ENCODE results near the gene SH3BP4. TPM values are rescaled to one million over a fixed set of nuclear protein-coding genes. Genes with fewer than 3 reads are reported as not detected.

SH3BP4 gene, protein sequence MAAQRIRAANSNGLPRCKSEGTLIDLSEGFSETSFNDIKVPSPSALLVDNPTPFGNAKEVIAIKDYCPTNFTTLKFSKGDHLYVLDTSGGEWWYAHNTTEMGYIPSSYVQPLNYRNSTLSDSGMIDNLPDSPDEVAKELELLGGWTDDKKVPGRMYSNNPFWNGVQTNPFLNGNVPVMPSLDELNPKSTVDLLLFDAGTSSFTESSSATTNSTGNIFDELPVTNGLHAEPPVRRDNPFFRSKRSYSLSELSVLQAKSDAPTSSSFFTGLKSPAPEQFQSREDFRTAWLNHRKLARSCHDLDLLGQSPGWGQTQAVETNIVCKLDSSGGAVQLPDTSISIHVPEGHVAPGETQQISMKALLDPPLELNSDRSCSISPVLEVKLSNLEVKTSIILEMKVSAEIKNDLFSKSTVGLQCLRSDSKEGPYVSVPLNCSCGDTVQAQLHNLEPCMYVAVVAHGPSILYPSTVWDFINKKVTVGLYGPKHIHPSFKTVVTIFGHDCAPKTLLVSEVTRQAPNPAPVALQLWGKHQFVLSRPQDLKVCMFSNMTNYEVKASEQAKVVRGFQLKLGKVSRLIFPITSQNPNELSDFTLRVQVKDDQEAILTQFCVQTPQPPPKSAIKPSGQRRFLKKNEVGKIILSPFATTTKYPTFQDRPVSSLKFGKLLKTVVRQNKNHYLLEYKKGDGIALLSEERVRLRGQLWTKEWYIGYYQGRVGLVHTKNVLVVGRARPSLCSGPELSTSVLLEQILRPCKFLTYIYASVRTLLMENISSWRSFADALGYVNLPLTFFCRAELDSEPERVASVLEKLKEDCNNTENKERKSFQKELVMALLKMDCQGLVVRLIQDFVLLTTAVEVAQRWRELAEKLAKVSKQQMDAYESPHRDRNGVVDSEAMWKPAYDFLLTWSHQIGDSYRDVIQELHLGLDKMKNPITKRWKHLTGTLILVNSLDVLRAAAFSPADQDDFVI
- total RNA-seq: 29.9 TPM

DNA sequence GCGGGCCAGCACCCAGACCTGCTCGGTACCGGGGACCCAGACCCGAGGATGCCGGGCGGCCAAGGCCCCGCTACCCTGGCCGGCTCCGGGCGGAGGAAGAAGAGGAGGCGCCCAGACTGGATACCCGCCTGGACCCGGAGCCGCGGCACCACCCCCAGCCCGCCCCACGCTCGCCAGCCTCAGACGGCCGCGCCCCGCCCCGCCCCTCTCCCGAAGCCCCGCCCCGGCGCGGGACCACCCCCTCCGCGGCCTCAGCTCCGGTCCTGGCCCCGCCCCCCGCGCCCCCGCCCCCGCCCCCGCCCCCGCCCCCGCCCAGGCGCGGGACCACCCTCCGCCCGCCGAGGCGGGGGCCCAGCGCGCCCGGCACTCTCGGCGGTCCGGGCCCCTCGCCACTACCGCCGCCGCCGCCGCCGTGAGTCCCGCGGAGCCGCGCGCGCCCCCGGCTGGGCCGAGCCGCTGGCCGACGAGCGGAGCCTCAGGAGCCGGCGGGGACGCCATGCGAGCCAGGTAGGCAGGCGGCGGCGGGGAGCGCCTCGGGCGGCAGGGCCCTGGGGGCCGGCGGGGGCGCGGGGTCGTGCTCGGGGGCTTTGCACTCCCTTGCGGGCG, at the start of gene SH3BP4:
SH3BP4 (plus strand) TSS at position 354 of the 606 bp plus-strand sequence. CDS start 82,986 bp downstream, outside the sequence.
- peak; percentile 81 for DNase-seq (ENCODE audit: low spot score)

DNA sequence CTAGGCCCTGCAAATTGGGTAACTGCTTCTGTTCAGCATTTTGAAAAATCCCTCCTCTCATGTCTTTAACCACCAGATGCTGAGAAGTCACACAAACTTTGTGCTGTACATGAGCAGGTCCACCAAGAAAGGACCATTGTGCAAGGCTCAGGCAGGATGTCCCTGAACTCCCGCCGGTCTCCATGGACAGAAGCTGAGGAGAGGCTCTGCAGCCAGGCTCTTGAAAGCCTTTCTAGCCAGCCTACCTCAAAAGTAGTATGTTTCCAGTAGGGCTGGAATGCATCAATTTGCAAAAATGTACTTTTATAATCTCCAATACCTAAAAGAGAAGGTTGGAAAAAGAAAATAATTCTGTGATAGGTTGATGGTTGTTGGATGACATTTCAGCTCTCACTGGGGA, 47.0 kb upstream of the SH3BP4 start:
- DNase-seq (ENCODE audit: low spot score): no peak

- DNase-seq (ENCODE audit: low spot score): no peak
Measured at GRCh38 chr2:234905547-234906265, 46.1 kb upstream of the SH3BP4 start.

- DNase-seq (ENCODE audit: low spot score): no peak
Measured at GRCh38 chr2:234910186-234910679, 41.6 kb upstream of the SH3BP4 start.

GRCh38 chr2:234911271-234911670, 40.5 kb upstream of the SH3BP4 start:
- DNase-seq (ENCODE audit: low spot score): no peak

GRCh38 chr2:234912437-234912836, 39.4 kb upstream of the SH3BP4 start:
- DNase-seq (ENCODE audit: low spot score): no peak

DNA sequence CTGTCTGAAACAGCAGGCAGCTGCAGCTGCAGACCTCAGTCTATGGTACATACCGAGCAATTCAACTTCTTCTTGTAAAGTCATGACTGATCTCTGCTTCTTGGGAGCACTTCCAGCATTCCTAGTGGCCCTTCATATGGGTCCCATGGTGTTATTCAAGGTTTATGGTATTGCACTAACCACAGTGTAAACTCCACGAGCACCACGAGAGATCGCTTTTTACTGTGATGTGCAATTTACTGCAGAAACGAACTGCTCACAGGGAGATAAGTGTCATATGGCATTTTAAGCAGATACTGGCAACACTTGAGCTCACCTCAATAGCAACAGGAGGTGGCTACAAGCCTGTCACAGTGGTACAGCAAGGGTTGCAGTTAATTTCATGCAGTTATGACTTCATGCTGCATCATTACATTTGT, 38.6 kb upstream of the SH3BP4 start:
- no peak for DNase-seq (ENCODE audit: low spot score)

DNA sequence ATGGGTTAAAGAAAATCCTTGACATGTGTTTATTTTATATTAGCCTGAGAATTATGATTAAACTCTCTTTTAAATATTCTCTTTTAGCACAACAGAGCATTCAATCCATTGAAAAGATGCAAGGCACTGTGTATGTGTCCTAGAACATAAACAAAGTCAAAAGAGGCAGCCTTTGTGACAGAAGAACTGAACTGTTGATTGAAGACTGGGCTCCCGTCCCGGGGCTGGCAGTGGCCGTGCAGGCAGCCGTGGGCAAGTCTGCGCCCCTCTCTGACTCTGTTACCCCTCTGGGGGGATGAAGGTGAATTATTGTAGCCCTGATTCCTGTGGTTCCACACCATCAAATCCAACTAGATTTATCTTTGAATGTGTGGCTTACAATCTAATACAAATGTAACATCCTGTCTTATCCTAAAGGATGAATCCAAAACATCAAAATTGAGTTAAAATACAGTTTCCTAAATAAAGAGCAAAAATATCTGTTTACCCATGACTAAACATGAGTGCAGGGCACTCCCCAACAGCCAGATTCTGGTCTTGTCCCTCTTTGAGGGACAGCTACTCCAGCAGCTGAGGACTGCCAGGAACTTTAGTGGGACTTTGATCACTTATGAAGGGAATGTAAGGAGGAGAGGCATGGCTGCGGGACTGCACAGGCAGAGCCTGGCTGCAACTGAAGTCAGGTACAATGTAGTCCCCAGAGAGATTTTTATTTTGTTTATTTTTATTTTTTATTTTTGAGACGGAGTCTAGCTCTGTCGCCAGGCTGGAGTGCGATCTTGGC, 37.3 kb upstream of the SH3BP4 start:
- no peak for DNase-seq (ENCODE audit: low spot score)

- no peak for DNase-seq (ENCODE audit: low spot score)
Measured at GRCh38 chr2:234916674-234917073, 35.1 kb upstream of the SH3BP4 start.

GRCh38 chr2:234917211-234917975, 34.4 kb upstream of the SH3BP4 start:
- no peak for DNase-seq (ENCODE audit: low spot score)

DNA sequence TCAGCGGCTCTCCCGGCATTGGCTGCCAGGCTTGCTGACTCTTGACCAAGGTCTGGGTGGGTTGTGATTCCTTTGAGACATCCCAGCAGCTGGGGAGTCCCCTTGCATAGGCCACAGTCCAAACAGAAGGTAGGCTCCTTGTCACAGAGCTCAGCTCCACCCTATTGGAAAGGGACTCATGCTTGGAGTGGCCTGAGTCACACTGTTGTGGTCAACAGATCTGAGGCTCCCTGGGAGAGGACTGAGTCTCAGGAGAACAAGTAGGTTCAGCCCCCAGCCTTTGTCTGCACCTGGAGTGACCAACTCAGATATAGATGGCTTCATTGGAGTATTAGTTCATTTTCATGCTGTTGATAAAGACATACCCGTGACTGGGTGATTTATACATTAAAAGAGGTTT, 32.1 kb upstream of the SH3BP4 start:
- no peak for DNase-seq (ENCODE audit: low spot score)

DNA sequence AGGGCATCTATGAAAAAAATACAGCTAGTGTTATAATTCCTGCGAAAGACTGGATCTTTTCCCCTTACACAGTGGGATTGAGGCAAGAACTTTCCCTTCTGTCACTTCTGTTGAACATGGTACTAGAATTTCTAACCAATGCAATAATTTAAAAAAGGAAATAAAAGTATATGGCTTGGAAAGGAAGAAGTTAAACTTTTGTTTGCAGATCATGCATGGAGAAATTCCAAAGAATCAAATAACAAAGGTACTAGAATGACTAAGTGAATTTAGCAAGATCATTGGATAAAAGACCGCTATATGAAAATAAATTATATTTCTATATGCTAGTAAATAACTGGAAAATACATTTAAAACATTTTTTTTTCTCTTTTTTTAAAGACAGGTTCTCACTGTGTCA, 31.0 kb upstream of the SH3BP4 start:
- no peak for DNase-seq (ENCODE audit: low spot score)

DNA sequence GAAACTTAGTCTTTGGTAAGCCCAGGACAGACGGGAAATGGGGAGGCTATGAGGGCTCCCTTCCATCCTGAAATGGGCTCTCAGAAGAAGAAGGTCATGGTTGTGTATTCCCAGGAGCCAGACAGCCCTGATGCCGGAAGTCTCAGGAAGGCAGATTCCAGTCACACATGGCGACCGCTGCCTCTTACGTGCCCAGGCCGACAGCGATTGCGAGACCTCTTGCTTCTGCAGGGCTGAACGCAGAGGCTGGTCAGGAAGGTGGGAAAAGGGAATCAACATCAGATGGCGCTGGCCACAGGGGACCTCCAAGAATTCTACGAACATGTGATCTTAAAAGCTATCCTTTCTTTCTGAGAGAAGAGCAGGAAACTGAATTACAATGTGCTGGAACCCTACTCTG, 22.8 kb upstream of the SH3BP4 start:
- DNase-seq (ENCODE audit: low spot score): no peak

DNA sequence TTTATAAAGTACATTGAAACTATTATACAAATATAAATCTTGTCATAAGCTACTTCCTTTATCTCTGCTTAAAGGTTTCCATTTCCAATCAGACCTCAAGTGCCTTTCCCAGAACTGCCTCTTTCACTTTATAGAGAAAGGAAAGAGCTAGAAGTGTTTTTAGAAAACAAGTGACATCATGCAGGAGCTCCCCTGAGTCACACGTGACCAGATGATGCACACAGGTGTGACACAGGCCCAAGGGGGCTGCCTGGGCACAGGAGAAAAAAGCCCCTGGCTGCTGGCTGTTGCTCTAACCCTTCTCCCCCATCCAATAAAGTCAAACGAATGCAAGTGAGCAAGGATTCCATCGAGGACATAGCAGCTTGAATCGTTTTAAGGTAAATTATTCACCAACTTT, 21.4 kb upstream of the SH3BP4 start:
- DNase-seq (ENCODE audit: low spot score): no peak

GRCh38 chr2:234931371-234931770, 20.4 kb upstream of the SH3BP4 start:
- DNase-seq (ENCODE audit: low spot score): no peak

- no peak for DNase-seq (ENCODE audit: low spot score)
Measured at GRCh38 chr2:234932591-234933168, 19.1 kb upstream of the SH3BP4 start.

- no peak for DNase-seq (ENCODE audit: low spot score)
Measured at GRCh38 chr2:234935311-234935710, 16.5 kb upstream of the SH3BP4 start.

DNA sequence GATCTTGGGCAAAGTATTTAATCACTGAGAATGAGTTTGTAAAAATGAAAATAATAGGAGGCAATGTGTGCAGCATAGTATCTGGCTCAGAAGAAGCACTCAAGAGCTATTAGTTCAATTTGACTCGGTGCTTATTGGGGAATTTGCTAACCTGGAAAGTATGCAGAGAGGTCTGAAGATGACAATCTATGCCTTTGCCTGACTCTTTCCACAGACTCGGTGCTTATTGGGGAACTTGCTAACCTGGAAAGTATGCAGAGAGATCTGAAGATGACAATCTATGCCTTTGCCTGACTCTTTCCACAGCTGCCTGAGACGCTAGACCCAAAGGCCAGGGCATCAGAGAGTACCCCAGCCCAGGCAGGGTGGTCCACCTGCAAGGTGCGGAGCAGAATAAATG, 12.2 kb upstream of the SH3BP4 start:
- no peak for DNase-seq (ENCODE audit: low spot score)

DNA sequence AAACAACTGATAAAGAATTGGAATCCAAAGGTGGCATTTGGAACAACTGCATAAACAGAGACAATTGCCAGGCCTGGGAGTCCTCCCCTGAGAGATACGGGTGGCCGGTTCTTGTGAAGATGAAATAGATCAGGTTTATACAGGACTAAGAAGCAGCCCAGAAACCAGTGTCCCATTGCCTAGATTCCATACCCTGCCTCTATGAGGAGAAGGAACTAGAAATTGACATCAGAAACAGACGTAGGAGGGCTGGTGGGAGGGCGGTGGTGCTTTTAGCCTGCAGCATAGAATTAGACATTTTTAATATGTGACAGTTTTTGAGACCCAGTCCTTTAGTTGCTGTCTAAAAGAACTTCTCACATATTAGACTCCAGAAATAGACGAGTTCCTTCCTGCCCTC, 11.8 kb upstream of the SH3BP4 start:
- DNase-seq (ENCODE audit: low spot score): no peak
